SK-N-SH treated with all-trans-retinoic acid at 6 μM for 48 hours (cell line): ENCODE data around the gene RABGAP1L.
"Not testable (repeated sequence)": the region's sequence is repeated elsewhere in the genome, so short reads cannot be mapped to it uniquely, and the experiment has no call there.

Source experiments
- ATAC-seq: fragments of 200-7000 bp; cut with Tn5 transposase; 3 replicates; pipeline ENCODE4 v1.9.1; 2020; ENCODE audit warnings: mild to moderate bottlenecking, moderate library complexity
- ARNTL ChIP-seq: fragments of 450-650 bp; formaldehyde crosslinking; IDR thresholded peaks from 2 replicates; pipeline ENCODE4 v1.5.0; 2020; ENCODE audit warnings: low read depth, mild to moderate bottlenecking, moderate library complexity, borderline replicate concordance
- BACH2 ChIP-seq: fragments of 250-450 bp; sonication (Bioruptor Pico); IDR thresholded peaks from 2 replicates; pipeline ENCODE4 v1.9.0; 2021; ENCODE audit warnings: mild to moderate bottlenecking, borderline replicate concordance
- CSDC2 ChIP-seq: fragments of 250-450 bp; sonication (Bioruptor Pico); IDR thresholded peaks from 2 replicates; pipeline ENCODE4 v1.5.0; 2020; ENCODE audit warnings: mild to moderate bottlenecking, moderate library complexity
- ESRRG ChIP-seq: fragments of 250-450 bp; sonication (Bioruptor Pico); IDR thresholded peaks from 2 replicates; pipeline ENCODE4 v1.6.1; 2021; ENCODE audit warnings: mild to moderate bottlenecking
- GLIS3 ChIP-seq: fragments of 250-450 bp; sonication (Bioruptor Pico); IDR thresholded peaks from 2 replicates; pipeline ENCODE4 v1.5.0; 2020; ENCODE audit warnings: mild to moderate bottlenecking, moderate library complexity
- ISL1 ChIP-seq: fragments of 250-450 bp; sonication (Bioruptor Pico); IDR thresholded peaks from 2 replicates; pipeline ENCODE4 v2.1.2; 2022; ENCODE audit warnings: mild to moderate bottlenecking, moderate library complexity
- OSR1 ChIP-seq: fragments of 250-450 bp; sonication (Bioruptor Pico); IDR thresholded peaks from 2 replicates; pipeline ENCODE4 v1.8.0; 2022; ENCODE audit warnings: moderate library complexity, mild to moderate bottlenecking, inconsistent platforms
- PPARA ChIP-seq: fragments of 250-450 bp; sonication (Bioruptor Pico); IDR thresholded peaks from 2 replicates; pipeline ENCODE4 v1.5.0; 2020; ENCODE audit warnings: mild to moderate bottlenecking, borderline replicate concordance
- RARB ChIP-seq: fragments of 250-450 bp; sonication (Bioruptor Pico); IDR thresholded peaks from 2 replicates; pipeline ENCODE4 v1.8.0; 2021; ENCODE audit warnings: mild to moderate bottlenecking, moderate library complexity
- SNAI2 ChIP-seq: fragments of 250-450 bp; sonication (Bioruptor Pico); IDR thresholded peaks from 2 replicates; pipeline ENCODE4 v1.5.0; 2020; ENCODE audit warnings: mild to moderate bottlenecking, moderate library complexity
- TOX ChIP-seq: fragments of 250-450 bp; sonication (Bioruptor Pico); IDR thresholded peaks from 2 replicates; pipeline ENCODE4 v1.8.0; 2021; ENCODE audit warnings: mild to moderate bottlenecking, moderate library complexity, borderline replicate concordance
- ZC3H10 ChIP-seq: fragments of 250-450 bp; sonication (Bioruptor Pico); IDR thresholded peaks from 2 replicates; pipeline ENCODE4 v1.5.1; 2021; ENCODE audit warnings: mild to moderate bottlenecking, moderate library complexity
- ZFP3 ChIP-seq: fragments of 250-450 bp; sonication (Bioruptor Pico); IDR thresholded peaks from 2 replicates; pipeline ENCODE4 v1.5.0; 2020; ENCODE audit warnings: mild to moderate bottlenecking, moderate library complexity
- ZFP30 ChIP-seq: fragments of 450-650 bp; formaldehyde crosslinking; IDR thresholded peaks from 2 replicates; pipeline ENCODE4 v1.5.0; 2022; ENCODE audit warnings: mild to moderate bottlenecking, moderate library complexity
- ZNF565 ChIP-seq: fragments of 450-650 bp; formaldehyde crosslinking; conservative IDR thresholded peaks from 2 replicates; pipeline ENCODE4 v1.5.0; 2020; ENCODE audit warnings: low read depth, mild to moderate bottlenecking, moderate library complexity
- ZNF70 ChIP-seq: fragments of 450-650 bp; formaldehyde crosslinking; IDR thresholded peaks from 2 replicates; pipeline ENCODE4 v1.5.0; 2020; ENCODE audit warnings: mild to moderate bottlenecking, moderate library complexity
- ZNF8 ChIP-seq: fragments of 450-650 bp; formaldehyde crosslinking; IDR thresholded peaks from 2 replicates; pipeline ENCODE4 v1.5.0; 2020; ENCODE audit warnings: mild to moderate bottlenecking, moderate library complexity
- TF ChIP-seq, protein P1 (sequence below): fragments of 250-450 bp; sonication (Bioruptor Pico); IDR thresholded peaks from 2 replicates; pipeline ENCODE4 v1.5.1; 2021; ENCODE audit warnings: mild to moderate bottlenecking, moderate library complexity
- TF ChIP-seq, protein P2 (sequence below): fragments of 250-450 bp; sonication (Bioruptor Pico); IDR thresholded peaks from 2 replicates; pipeline ENCODE4 v1.8.0; 2020; ENCODE audit warnings: mild to moderate bottlenecking, moderate library complexity, borderline replicate concordance
- TF ChIP-seq, protein P3 (sequence below): fragments of 250-450 bp; sonication (Bioruptor Pico); IDR thresholded peaks from 2 replicates; pipeline ENCODE4 v1.5.1; 2020; ENCODE audit warnings: low read depth, mild to moderate bottlenecking, moderate library complexity
- TF ChIP-seq, protein P4 (sequence below): fragments of 250-450 bp; sonication (Bioruptor Pico); IDR thresholded peaks from 2 replicates; pipeline ENCODE4 v1.8.0; 2021; ENCODE audit warnings: low read depth, mild to moderate bottlenecking, moderate library complexity, borderline replicate concordance
- TF ChIP-seq, protein P5 (sequence below): fragments of 250-450 bp; sonication (Bioruptor Pico); IDR thresholded peaks from 2 replicates; pipeline ENCODE4 v1.5.0; 2020; ENCODE audit warnings: mild to moderate bottlenecking, moderate library complexity

RABGAP1L gene

DNA sequence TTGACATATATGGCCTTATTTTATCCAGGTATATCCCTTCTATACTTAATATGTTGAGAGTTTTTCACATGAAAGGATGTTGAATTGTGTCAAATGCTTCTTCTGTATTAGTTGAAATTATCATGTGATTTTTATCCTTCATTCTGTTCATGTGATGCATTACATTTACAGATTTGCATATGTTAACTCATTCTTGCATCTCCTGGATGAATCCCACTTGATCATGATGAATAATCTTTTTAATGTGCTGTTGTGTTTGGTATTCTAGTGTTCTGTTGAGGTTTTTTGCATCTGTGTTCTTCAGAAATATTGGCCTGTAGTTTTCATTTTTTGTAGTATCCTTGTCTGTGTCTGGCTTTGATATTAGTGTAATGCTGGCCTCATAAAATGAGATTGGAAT, 150.2 kb downstream of the RABGAP1L start (continued):
- TF ChIP-seq, protein P1, sequence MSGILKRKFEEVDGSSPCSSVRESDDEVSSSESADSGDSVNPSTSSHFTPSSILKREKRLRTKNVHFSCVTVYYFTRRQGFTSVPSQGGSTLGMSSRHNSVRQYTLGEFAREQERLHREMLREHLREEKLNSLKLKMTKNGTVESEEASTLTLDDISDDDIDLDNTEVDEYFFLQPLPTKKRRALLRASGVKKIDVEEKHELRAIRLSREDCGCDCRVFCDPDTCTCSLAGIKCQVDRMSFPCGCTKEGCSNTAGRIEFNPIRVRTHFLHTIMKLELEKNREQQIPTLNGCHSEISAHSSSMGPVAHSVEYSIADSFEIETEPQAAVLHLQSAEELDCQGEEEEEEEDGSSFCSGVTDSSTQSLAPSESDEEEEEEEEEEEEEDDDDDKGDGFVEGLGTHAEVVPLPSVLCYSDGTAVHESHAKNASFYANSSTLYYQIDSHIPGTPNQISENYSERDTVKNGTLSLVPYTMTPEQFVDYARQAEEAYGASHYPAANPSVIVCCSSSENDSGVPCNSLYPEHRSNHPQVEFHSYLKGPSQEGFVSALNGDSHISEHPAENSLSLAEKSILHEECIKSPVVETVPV (CRISPR knock-in tag) = no peak

DNA sequence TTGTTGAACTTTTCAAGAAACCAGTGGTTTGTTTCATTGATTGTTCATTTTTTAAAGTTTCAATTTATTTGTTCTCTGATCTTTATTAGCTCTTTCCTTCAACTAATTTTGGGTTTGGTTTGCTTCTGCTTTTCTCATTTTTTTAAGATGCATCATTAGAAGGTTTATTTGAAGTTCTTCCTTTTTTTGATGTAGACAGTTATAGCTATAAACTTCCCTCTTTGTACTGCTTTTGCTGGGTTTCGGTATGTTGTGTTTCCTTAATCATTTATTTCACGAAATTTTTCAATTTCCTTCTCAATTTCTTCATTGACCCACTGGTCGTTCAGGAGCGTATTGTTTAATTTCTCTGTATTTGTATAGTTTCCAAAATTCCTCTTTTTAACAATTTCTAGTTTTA, 155.1 kb downstream of the RABGAP1L start:
- no peak for ATAC-seq
- TF ChIP-seq PPARA (CRISPR knock-in tag) = no peak
- TF ChIP-seq RARB = no peak
- TF ChIP-seq ISL1 = no peak
- TF ChIP-seq GLIS3 (CRISPR knock-in tag) = no peak
- no peak for TF ChIP-seq TOX (CRISPR knock-in tag)
- no peak for TF ChIP-seq ZFP30
- TF ChIP-seq, protein P1 (CRISPR knock-in tag) = no peak
- no peak for TF ChIP-seq ZC3H10 (CRISPR knock-in tag)
- no peak for TF ChIP-seq ZNF70
- TF ChIP-seq SNAI2 = no peak
- no peak for TF ChIP-seq ESRRG (CRISPR knock-in tag)
- TF ChIP-seq OSR1 (CRISPR knock-in tag) = no peak
- TF ChIP-seq, protein P2, sequence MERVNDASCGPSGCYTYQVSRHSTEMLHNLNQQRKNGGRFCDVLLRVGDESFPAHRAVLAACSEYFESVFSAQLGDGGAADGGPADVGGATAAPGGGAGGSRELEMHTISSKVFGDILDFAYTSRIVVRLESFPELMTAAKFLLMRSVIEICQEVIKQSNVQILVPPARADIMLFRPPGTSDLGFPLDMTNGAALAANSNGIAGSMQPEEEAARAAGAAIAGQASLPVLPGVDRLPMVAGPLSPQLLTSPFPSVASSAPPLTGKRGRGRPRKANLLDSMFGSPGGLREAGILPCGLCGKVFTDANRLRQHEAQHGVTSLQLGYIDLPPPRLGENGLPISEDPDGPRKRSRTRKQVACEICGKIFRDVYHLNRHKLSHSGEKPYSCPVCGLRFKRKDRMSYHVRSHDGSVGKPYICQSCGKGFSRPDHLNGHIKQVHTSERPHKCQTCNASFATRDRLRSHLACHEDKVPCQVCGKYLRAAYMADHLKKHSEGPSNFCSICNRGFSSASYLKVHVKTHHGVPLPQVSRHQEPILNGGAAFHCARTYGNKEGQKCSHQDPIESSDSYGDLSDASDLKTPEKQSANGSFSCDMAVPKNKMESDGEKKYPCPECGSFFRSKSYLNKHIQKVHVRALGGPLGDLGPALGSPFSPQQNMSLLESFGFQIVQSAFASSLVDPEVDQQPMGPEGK (CRISPR knock-in tag) = no peak
- no peak for TF ChIP-seq BACH2
- TF ChIP-seq, protein P3, sequence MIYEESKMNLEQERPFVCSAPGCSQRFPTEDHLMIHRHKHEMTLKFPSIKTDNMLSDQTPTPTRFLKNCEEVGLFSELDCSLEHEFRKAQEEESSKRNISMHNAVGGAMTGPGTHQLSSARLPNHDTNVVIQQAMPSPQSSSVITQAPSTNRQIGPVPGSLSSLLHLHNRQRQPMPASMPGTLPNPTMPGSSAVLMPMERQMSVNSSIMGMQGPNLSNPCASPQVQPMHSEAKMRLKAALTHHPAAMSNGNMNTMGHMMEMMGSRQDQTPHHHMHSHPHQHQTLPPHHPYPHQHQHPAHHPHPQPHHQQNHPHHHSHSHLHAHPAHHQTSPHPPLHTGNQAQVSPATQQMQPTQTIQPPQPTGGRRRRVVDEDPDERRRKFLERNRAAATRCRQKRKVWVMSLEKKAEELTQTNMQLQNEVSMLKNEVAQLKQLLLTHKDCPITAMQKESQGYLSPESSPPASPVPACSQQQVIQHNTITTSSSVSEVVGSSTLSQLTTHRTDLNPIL = no peak
- TF ChIP-seq ARNTL (CRISPR knock-in tag) = no peak

DNA sequence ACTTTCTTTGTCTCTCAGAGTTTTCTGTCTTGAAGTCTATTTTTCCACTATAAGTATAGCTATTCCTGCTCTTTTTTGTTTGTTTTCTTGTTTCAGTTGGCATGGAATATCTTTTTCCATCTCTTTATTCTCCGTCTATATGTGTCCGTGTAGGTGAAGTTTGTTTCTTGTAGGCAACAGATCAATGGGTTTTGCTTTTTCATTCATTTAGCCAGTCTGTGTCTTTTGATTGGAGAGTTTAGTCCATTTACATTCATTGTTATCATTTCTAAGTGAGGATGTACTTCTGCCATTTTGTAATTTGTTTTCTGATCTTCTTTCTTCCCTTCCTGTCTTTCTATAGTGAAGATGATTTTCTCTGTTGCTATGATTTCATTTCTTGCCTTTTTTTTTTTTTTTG, 155.9 kb downstream of the RABGAP1L start:
- ATAC-seq = no peak
- TF ChIP-seq ZC3H10 (CRISPR knock-in tag) (no peak), ZNF70 (no peak), RARB (no peak), PPARA (CRISPR knock-in tag) (no peak), OSR1 (CRISPR knock-in tag) (no peak), ZNF8 (CRISPR knock-in tag) (no peak), ISL1 (no peak), ZFP3 (CRISPR knock-in tag) (no peak), CSDC2 (CRISPR knock-in tag) (no peak), ARNTL (CRISPR knock-in tag) (no peak), ZNF565 (CRISPR knock-in tag) (no peak), GLIS3 (CRISPR knock-in tag) (no peak), ESRRG (CRISPR knock-in tag) (no peak)
- TF ChIP-seq, protein P1 (CRISPR knock-in tag) = no peak
- TF ChIP-seq, protein P4, sequence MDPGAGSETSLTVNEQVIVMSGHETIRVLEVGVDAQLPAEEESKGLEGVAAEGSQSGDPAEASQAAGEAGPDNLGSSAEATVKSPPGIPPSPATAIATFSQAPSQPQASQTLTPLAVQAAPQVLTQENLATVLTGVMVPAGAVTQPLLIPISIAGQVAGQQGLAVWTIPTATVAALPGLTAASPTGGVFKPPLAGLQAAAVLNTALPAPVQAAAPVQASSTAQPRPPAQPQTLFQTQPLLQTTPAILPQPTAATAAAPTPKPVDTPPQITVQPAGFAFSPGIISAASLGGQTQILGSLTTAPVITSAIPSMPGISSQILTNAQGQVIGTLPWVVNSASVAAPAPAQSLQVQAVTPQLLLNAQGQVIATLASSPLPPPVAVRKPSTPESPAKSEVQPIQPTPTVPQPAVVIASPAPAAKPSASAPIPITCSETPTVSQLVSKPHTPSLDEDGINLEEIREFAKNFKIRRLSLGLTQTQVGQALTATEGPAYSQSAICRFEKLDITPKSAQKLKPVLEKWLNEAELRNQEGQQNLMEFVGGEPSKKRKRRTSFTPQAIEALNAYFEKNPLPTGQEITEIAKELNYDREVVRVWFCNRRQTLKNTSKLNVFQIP = no peak
- TF ChIP-seq, protein P5, sequence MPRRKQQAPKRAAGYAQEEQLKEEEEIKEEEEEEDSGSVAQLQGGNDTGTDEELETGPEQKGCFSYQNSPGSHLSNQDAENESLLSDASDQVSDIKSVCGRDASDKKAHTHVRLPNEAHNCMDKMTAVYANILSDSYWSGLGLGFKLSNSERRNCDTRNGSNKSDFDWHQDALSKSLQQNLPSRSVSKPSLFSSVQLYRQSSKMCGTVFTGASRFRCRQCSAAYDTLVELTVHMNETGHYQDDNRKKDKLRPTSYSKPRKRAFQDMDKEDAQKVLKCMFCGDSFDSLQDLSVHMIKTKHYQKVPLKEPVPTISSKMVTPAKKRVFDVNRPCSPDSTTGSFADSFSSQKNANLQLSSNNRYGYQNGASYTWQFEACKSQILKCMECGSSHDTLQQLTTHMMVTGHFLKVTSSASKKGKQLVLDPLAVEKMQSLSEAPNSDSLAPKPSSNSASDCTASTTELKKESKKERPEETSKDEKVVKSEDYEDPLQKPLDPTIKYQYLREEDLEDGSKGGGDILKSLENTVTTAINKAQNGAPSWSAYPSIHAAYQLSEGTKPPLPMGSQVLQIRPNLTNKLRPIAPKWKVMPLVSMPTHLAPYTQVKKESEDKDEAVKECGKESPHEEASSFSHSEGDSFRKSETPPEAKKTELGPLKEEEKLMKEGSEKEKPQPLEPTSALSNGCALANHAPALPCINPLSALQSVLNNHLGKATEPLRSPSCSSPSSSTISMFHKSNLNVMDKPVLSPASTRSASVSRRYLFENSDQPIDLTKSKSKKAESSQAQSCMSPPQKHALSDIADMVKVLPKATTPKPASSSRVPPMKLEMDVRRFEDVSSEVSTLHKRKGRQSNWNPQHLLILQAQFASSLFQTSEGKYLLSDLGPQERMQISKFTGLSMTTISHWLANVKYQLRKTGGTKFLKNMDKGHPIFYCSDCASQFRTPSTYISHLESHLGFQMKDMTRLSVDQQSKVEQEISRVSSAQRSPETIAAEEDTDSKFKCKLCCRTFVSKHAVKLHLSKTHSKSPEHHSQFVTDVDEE (CRISPR knock-in tag) = no peak
- TF ChIP-seq, protein P3 = no peak

DNA sequence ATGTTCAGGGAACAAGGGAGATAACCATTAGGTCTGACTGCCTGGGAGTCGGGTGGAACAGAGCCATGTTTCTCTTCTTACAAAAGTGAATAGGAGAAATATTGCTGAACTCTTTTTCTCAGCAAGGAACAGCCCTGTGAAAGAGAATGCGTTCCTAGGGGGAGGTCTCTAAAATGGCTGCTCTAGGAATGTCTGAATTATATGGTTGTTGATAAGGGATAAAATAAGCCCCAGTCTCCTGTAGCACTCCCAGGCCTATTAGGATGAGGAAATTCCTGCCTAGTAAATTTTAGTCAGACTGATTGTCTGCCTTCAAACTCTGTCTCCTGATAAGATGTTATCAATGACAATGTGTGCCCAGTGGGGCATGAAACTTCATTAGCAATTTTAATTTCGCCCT, 161.6 kb downstream of the RABGAP1L start:
- ATAC-seq = not testable (repeated sequence)
